Right hindlimb (tissue), 1 donor: ENCODE data around the gene NMU.
"Not testable (repeated sequence)": the region's sequence is repeated elsewhere in the genome, so short reads cannot be mapped to it uniquely, and the experiment has no call there.

Source experiments
- DNase-seq: peaks from one replicate; pipeline ENCODE4 v3.0.0-alpha.2; 2018

Gene NMU, protein sequence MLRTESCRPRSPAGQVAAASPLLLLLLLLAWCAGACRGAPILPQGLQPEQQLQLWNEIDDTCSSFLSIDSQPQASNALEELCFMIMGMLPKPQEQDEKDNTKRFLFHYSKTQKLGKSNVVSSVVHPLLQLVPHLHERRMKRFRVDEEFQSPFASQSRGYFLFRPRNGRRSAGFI

DNA sequence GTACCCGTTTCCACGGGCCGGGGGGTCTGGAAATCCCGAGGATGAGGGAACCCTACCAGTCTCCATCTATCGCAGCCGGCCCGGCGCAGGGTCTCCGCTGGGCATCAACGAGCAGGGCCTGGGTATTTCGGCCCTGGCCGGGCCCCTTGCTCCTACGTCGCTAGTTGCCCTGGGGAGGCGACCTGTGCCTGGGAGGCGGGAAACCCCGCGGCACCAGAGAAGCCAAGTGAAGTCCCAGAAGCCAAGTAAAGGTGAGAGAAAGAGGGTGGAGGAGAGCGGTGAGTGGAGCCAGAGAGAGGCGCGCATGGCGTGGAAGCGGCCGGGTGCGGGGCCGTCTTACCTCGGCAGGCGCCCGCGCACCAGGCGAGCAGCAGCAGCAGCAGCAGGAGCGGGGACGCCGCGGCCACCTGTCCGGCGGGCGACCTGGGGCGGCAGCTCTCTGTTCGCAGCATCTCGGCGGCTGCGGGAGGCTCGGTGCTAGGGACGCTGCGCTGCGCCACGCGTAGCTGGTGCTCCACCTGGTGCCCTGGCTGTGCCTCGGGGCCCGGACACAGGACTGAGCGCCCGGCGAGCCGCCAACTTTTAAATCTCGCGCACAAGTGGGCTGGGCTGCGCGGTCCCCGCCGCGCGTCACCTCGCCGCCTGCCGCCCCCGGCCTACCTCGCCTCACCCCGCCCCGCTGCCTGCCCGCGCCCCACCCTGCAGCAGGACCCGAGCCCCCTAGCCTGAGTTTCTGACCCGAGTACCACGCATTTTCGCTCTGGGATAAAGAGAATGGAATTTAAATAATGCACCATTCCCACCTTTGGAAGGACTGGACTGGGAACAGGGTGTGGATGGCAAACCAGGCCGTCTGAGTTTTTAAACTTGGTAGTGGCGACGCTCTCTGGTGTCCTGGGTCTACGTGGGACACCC is at the start of gene NMU:
Gene NMU, minus strand, starts transcription at position 558 of the 915 bp plus-strand sequence. Its CDS starts 106 bp downstream, at position 452.
- peak; percentile 47 for DNase-seq

DNA sequence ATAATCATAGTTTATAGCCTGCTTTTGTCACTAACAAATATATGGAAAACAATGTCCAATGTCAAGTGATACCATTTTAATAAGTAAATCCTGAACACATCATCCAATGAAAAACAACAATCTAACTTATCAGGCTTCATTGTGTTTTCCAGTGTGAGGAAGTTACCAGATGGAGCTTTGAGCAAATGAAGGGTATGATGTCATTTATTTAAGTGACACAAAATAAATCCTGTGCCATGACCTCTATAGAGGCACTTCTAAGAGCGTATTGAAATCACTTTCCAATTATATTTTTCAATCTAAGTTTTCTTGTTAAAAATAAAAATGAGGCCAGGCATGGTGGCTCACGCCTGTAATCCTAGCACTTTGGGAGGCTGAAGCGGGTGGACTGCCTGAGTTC is 48.2 kb upstream of the NMU start:
- DNase-seq, result no peak

DNA sequence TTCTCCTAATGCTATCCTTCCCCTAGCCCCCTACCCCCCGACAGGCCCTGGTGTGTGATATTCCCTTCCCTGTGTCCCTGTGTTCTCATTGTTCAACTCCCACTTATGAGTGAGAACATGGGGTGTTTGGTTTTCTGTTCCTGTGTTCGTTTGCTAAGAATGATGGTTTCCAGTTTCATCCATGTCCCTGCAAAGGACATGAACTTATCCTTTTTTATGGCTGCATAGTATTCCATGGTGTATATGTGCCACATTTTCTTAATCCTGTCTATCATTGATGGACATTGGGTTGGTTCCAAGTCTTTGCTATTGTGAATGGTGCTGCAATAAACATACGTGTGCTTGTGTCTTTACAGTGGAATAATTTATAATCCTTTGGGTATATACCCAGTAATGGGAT is 46.7 kb upstream of the NMU start:
- not testable (repeated sequence) for DNase-seq

DNA sequence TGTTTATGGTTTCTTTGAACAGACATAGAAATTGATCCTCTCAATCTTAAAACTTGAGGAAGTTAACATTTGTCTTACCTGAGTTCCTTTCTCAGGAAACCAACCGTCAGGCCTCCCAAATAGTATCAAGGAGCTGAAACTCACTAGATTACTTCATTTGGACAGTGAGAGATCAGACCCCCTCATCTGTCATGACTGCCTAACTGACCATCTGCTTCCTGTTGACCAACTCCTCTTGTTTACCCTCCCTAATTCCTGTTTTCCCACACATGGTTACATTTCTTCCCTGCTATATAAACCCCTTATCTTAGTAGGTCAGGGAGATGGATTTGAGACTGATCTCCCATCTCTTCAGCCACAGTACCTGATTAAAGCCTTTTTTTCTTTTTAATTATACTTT is 46.2 kb upstream of the NMU start:
- DNase-seq, result no peak

DNA sequence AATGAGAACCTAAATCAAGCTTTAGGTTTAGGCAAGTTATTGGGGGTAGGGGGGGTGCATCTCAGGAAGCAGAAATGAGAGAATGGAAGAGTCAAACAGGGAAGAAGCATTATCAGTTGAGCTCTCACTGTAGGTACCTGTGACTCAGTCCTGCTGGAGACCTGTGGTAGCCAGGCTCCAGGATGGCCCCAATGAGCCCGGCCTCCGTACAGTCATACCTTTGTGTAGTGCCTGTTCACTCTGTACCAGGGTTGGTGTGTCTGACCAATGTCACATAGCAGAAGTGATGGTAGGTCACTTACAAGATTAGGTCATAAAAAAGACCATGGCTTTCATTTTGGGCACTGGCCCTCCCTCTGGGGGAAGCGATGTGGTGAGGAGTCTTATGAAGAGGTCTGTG is 45.3 kb upstream of the NMU start:
- no peak for DNase-seq

DNA sequence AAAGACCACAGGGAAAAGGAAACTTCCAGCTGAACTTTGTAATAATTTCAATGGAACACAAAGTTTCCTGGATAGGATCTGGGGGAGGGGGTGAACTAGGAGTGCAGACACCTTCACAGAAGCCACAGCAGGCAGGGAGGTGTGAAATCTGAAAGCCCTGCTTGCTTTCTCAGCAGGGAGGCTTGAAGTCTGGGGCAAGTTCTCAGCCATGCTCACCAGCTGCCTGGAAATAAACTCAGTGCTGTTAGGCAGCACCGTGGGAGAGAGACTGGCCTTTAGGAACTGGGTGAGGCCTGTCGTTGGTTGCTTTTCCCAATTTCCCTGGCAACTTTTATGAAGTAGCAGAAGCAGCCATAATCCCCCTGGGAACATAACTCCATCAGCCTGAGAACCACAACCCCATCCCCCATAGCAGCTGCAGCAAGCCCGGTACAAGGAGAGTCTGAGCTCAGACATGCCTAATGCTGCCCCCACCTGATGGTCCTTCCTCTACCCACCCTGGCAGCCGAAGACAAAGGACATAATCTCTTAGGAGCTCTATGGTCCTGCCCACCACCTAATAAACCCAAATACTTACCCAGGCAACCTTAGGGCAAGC is 39.2 kb upstream of the NMU start:
- no peak for DNase-seq

DNA sequence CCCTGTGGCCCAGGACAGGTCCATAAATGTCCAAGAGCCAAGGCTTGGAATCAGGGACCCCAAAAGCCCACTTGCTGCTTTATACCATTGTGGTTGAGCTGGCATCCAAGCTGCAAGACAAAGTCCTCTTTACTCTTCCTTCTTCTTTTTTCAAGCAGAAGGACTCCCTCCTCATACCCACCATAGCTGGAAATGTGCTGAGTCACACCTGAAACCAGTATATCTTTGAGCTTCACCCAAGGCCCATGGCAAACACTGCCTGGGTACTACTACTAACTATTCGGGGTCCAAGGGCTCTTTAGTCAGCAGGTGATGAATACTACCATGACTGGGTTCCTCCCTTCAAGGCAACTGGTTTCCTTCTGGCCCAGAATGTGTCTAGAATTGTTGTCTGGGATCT is 37.3 kb upstream of the NMU start:
- DNase-seq, result no peak

DNA sequence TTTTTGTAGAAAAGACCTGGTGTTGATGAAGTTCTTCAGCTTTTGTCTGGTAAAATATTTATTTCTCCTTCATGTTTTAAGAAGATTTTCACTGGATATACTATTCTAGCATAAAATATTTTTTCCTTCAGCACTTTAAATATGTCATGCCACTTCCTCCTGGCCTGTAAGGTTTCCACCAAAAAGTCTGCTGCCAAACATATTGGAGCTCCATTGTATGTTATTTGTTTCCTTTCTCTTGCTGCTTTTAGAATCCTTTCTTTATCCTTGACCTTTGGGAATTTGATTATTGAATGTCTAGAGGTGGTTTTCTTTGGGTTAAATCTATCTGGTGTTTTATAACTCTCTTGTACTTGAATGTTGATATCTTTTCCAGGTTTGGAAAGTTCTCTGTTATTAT is 35.6 kb upstream of the NMU start:
- DNase-seq, result no peak

DNA sequence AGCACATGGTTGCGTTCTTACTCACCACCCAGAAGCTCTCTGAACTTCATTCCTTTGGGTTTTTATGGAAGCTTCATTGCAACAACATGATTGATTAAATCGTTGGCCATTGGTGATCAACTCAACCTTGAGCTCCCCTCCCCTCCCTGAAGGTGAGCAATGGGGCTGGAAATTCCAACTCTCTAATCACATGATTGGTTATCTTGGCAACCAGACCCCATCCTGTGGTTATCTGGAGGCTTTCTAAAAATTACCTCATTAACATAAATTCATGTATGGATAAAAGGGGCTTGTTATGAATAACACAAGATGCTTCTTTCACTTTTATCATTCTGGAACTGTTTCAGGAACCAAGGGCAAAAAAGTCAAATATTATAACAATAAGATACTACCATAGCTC is 34.6 kb upstream of the NMU start:
- no peak for DNase-seq

DNA sequence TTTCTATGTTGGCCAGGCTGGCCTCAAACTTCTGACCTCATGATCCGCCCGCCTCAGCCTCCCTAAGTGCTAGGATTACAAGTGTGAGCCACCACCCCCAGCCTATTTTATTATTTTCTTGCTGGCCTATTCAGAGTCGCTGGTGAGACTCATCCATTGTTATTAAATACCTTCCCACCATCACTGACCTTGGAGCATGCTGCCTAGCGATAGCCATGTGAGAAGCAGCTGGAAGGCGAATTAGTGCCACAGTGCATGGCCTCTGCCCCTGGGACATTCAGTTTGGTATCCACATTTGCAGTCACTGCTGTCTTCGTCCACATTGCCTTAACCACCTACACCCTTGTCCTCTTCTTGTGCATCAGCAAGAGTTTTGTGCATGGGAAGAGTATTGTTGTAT is 32.4 kb upstream of the NMU start:
- DNase-seq, result no peak

DNA sequence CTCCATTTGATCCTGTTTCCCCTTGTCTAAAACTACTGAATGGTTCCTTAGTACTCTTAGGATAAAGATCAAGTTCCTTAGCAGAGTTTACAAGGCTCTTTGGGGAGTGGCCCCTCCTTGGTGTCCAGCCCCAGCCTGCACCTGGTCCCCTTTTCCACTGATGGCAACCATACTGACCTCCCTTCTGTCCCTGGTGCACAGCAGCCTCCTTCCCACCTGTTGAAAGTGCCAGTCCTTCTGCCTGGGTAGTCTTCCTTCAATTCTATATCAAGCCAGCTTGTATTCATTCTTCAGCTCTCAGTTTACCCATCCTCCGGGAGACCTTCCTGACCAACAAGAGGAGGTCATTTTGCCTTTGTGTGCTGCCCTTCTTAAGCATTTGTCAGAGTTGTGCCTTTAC is 30.4 kb upstream of the NMU start:
- no peak for DNase-seq

DNA sequence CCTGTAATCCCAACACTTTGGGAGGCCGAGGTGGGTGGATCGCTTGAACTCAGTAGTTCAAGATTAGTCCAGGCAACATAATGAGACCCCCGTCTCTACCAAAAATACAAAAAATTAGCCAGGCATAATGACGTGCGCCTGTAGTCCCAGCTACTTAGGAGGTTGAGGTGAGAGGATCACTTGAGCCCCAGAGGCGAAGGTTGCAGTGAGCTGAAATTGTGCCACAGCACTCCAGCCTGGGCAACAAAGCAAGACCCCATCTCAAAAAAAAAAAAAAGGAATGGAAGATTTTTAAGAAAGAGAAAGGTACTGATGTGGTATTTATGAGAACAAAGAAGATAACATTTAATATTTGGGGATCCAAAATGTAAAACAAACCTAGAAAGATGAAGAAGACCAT is 27.0 kb upstream of the NMU start:
- no peak for DNase-seq

DNA sequence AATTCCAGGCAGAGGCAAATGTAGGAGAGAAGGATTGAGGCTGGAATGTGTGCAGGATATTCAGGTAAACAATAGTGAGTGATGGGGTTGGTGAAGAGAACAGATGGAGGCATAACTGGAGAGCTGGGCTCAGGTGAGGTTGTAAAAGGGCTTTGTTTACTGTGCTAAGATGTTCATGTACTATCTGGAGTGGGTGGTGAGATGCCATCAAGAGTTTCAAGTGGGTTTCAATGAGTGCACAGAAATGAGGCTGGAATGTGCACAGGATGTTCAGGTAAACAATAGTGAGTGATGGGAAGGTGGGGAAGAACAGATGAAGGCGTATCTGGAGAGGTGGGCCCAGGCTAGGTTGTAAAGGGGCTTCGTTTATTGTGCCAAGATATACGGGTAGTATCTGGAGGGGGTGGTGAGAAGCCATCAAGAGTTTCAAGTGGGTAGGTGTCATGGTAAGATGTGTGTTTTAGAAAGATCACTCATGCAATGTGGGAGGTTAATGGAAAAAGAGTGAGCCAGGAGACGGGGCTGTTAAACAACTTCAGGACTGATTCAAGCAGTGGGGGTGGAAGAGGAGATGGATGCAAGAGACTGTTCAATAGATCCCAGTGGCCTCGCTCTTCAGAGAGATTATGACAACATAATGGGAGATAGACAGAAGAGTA is 25.4 kb upstream of the NMU start:
- DNase-seq, result no peak

DNA sequence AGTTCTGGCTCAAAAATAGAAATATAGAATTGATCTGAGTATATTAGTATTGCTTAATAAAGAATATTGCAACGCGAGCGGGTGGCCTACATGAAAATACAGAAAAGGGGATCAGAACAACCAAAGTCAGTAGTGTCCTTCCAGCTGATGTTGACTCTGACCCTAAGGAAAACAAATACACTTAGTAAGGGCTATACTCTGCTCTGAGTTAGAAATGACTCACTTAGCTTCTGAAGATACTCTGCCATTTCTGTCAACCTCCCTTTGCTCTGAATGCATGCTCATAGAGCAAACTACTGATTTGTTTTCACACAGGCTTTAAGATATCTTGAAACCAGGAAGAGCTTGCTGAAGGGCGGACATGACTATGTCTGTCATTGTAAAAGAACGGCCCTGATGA is 22.6 kb upstream of the NMU start:
- DNase-seq, result no peak

DNA sequence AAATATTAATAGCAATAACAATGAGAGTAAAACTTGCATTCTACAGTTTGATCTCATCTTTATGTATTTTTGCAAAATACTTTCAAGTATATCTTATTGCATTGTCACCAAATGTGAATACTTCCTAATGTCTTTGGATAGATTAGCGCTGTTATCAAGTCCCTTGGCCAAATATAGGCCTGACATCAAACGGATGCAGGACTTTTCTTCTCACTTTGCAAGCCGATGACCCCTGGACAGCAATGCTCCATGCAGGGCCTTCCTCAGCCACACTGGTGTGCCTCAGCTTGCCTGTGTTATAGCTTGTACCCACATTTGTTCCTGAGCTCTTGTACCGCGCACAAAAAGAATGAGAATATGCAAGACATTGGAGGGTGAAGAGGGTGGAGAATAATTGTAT is 18.0 kb upstream of the NMU start:
- no peak for DNase-seq

DNA sequence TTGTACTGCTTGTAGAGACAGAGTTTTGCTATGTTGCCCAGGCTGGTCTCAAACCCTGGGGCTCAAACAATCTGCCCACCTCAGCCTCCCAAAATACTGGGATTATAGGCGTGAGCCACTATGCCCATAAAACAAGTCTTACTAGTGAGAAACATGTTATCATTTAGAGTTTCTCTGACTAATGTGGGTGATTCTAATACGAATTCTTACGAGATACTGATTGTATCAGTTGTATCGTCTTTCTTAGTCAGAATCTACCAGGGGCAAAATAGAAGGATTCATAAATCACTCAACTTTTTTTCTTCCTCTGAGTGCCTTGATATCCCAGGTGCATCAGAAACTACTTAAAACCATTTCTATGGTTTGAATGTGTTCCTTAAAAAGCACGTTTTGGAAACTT is 14.4 kb upstream of the NMU start:
- no peak for DNase-seq

DNA sequence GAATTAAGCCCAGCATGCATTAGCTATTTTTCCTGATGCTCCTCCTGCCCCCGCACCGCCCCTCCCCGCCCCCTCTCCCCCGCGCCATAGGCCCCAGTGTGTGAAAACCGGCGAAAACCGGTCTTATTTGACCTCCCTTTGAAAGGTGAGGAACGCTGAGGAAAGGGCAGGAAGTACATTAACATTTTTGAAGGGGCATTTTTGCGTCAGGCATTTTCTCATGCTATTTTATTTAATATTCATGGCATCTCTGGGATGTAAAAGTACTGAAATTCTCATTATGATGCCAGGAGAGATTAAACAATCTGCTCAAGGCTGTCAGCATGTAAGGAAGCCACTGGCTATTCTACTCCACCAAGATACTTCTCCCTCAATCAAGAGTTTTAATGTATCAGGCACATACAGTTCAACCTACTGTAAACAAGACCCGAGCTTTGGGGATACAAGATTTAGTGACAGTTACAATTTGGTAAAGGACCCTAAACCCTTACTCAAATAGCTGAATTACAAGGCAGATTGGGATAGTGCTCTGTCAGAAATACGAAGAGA is 1.2 kb upstream of the NMU start:
- DNase-seq, result no peak

DNA sequence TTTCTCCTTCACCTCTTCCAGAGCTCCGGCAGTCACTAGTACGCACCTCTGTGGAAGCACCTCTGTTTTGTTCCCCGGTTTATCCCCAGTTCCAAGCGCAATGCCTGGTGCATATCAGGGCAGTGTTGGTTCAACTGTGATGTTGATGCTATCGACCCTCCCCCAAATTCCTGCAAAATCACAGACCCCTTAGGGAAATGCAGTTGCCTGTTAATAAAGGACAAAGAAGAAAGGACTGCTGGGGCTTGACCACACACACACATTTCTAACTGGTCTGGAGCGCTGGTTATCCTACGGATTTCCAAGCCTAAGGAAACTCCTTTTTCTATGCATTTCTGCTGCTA is 530 bp upstream of the NMU start:
- no peak for DNase-seq

DNA sequence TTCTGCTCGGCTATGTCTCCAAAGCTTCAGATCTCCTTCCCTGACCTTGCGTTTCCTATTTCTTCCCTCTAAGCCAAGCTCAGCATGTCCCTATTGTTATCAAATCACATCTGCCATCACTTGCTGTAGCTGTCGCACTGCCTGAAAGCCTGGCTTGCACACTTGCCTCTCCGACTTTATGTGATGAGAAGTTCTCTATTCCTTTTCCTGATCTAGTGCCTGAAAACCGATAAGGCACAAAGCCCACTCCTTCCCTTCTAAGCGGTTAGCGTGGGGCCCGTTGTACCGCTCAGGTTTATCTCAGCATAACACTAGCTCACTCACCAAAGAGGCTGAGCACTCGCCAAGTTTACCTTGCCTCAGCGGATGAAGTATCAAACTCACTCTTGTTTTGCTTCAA is 816 bp downstream of the NMU start:
- peak; percentile 15 for DNase-seq

DNA sequence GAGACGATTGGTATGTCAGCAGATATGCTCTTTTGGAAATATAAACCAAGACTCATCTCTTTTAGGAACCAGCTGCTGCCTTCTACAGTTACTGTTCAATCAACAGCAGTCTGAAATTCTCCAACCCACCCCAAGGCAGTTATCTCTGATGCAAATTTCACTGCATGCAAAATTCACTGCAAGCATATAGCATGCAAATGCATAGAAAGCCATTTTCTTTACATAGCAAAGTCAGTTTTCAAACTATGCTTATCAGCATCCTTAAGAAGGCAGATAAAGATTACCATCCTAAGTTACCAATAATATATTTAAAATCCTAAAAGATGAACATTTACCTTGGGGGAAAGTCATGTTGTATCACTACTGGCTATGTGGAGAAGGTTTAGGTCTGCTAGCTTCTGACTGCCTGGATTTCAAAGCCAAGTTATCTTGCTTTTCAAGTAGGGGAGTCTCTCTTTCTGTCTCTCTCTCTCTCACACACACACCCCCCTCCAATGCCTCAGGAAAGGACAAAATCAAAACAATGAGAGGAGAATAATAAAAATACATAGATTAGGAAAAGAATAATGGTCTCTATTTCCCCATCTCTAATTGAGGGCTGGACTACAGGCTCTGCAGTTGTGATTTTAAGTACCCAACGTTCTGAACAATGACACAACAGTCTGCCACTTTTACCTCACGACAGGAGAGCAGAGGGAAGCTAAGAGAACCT is 1.5 kb downstream of the NMU start:
- no peak for DNase-seq

DNA sequence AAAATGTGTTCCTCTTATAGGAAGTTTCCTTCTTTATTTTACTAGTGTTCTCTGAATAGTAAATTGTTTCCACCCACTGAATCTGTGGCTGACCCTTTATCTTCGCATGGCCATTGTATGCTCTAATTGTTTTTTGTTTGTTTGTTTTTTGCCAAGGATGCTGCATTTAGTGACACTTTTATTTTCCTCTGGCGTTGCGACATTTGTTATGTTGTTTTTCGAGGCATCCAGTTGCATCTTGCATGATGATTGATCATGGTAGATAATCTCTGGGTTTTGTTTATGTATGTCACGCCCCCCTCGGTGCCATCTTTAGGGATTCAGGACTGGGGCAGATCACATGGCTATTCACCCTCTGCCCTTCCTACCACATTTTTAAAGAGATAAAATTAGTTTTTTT is 2.2 kb downstream of the NMU start:
- DNase-seq, result no peak

DNA sequence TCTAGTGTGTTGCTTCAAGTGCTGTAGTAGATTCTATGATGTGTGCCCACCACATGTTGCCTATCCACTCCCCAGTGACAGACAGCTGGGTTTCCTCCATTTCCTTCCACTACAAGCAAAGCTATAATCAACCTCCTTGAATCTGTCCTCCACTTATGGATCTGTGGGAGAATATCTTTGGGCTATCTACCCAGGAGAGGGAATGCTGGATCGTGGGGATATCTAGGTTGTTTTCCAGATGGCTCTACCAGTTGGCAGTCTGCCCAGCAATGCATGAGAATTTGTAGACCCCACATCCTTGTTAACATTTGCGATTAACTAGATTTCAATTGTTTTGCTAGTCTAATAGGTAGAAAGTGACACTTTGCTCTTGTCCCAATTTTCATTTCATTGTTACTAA is 10.3 kb downstream of the NMU start:
- no peak for DNase-seq

DNA sequence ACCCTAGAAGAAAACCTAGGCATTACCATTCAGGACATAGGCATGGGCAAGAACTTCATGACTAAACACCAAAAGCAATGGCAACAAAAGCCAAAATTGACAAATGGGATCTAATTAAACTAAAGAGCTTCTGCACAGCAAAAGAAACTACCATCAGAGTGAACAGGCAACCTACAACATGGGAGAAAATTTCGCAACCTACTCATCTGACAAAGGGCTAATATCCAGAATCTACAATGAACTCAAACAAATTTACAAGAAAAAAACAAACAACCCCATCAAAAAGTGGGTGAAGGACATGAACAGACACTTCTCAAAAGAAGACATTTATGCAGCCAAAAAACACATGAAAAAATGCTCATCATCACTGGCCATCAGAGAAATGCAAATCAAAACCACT is 12.0 kb downstream of the NMU start:
- DNase-seq, result not testable (repeated sequence)
